GM23338 (cell line): ENCODE data around the gene PHETA2.

Experiments
- CREB1 ChIP-seq: fragments of 250-450 bp; sonication (Bioruptor Pico); IDR thresholded peaks from 2 replicates; pipeline ENCODE4 v1.5.0; 2020; ENCODE audit warnings: low read depth, mild to moderate bottlenecking, moderate library complexity
- CTCF ChIP-seq, 2 experiments: fragments of 200-600 bp in 1 of 2; sonication (generic) in 1 of 2; conservative IDR thresholded peaks; 2 replicates each; pipeline versions ENCODE4 v1.5.1 to v1.6.1; 2016 to 2017; ENCODE audit warnings: antibody characterized with exemption in 2 of 2, low read depth in 2 of 2, mild to moderate bottlenecking in 2 of 2, moderate library complexity in 1 of 2
- ETS1 ChIP-seq: IDR thresholded peaks from 2 replicates; pipeline ENCODE4 v1.6.1; 2016; ENCODE audit warnings: antibody characterized with exemption
- EZH2 ChIP-seq: fragments of 200-600 bp; sonication (generic); IDR thresholded peaks from one replicate; pipeline ENCODE4 v1.8.0; 2017; ENCODE audit warnings: antibody characterized with exemption, mild to moderate bottlenecking, low read depth; ENCODE audit not compliant: unreplicated experiment
- EZH2phosphoT487 ChIP-seq: fragments of 200-600 bp; sonication (generic); IDR thresholded peaks from one replicate; pipeline ENCODE4 v1.8.1; 2018; ENCODE audit warnings: antibody characterized with exemption; ENCODE audit not compliant: unreplicated experiment
- JUNB ChIP-seq: IDR thresholded peaks from one replicate; pipeline ENCODE4 v1.6.1; 2016; ENCODE audit warnings: antibody characterized with exemption; ENCODE audit not compliant: unreplicated experiment
- NANOG ChIP-seq: IDR thresholded peaks from 2 replicates; pipeline ENCODE4 v1.6.1; 2016; ENCODE audit warnings: antibody characterized with exemption, borderline replicate concordance
- POLR2AphosphoS5 ChIP-seq: IDR thresholded peaks from 2 replicates; pipeline ENCODE4 v1.6.1; 2016; ENCODE audit warnings: antibody characterized with exemption, low read depth
- REST ChIP-seq: IDR thresholded peaks from one replicate; pipeline ENCODE4 v1.6.1; 2018; ENCODE audit warnings: antibody characterized with exemption; ENCODE audit not compliant: unreplicated experiment
- STAT1 ChIP-seq: IDR thresholded peaks from one replicate; pipeline ENCODE4 v1.6.1; 2016; ENCODE audit warnings: antibody characterized with exemption; ENCODE audit not compliant: unreplicated experiment
- ZNF114 ChIP-seq: fragments of 250-450 bp; sonication (Bioruptor Pico); IDR thresholded peaks from 2 replicates; pipeline ENCODE4 v1.5.0; 2020; ENCODE audit warnings: mild to moderate bottlenecking, moderate library complexity
- ZNF331 ChIP-seq: fragments of 250-450 bp; sonication (Bioruptor Pico); IDR thresholded peaks from 2 replicates; pipeline ENCODE4 v1.5.0; 2020; ENCODE audit warnings: low read depth, mild to moderate bottlenecking, moderate library complexity

GRCh38 chr22:42074846-42075676 is 1.0 kb downstream of the PHETA2 start:
- TF ChIP-seq CTCF (conservative IDR thresholded peaks at IDR 0.05; ENCODE audit: low read depth in 2 of 2) (no peak), EZH2 (no peak), REST (no peak), CREB1 (CRISPR knock-in tag) (no peak), EZH2phosphoT487 (no peak), POLR2AphosphoS5 (no peak), JUNB (no peak), ETS1 (no peak), NANOG (no peak), STAT1 (no peak), ZNF114 (CRISPR knock-in tag) (no peak), ZNF331 (CRISPR knock-in tag) (no peak)
